ENCODE data around the gene JAG2. TPM values are rescaled to one million over a fixed set of nuclear protein-coding genes. Genes with fewer than 3 reads are reported as not detected.

JAG2 gene
- polyA plus RNA-seq (2011; rRNA removed): 0.17 and 0.22 TPM in 2 replicates
- polyA minus RNA-seq (2011; rRNA and poly(A)+ RNA removed): 0.22 and 0.92 TPM in 2 replicates

- no peak for TF ChIP-seq CTCF (IDR thresholded peaks at IDR 0.05; ENCODE audit: low read depth, low read length)
- ChIA-PET POLR2A (no interaction called here), CTCF (no interaction called here)
- H3K27me3 ChIP-seq (ENCODE audit: control insufficient read depth, insufficient read depth, low read length): peaks cover 38% of the 10 kb centered on the region
- no peak within 1 kb of the TSS for H3K27ac ChIP-seq (ENCODE audit: low read depth, low read length)
- no peaks in the 10 kb centered on the region; the same call in 1 of the 2 replicates for H3K9me3 ChIP-seq (ENCODE audit: control insufficient read depth, insufficient read depth, low read length)
- H3K4me3 ChIP-seq (ENCODE audit: low read depth, low read length): no peak within 1 kb of the TSS; the same call in 1 of the 2 replicates
- DNase-seq (ENCODE audit: low read depth, low spot score): no peak
These were observed at the start of gene JAG2 for GRCh38 chr14:105168496-105168978. Gene JAG2 (minus strand): TSS chr14:105168776. CDS start chr14:105168420, 356 bp downstream.

GRCh38 chr14:105217774-105218173 is 49.2 kb upstream of the JAG2 start:
- Histone ChIP-seq H3K27ac (ENCODE audit: low read depth, low read length) (no peak overlapping the region), H3K9me3 (ENCODE audit: control insufficient read depth, insufficient read depth, low read length) (peaks cover 3% of the 10 kb centered on the region; the same call in 1 of the 2 replicates), H3K4me3 (ENCODE audit: low read depth, low read length) (no peak overlapping the region), H3K27me3 (ENCODE audit: control insufficient read depth, insufficient read depth, low read length) (no peaks in the 10 kb centered on the region)
- no peak for TF ChIP-seq CTCF (IDR thresholded peaks at IDR 0.05; ENCODE audit: low read depth, low read length)
- DNase-seq (ENCODE audit: low read depth, low spot score): no peak
- CTCF ChIA-PET: no interaction called here
- POLR2A ChIA-PET: no interaction called here

GRCh38 chr14:105216490-105217247 is 48.1 kb upstream of the JAG2 start:
- ChIA-PET POLR2A (no interaction called here), CTCF (no interaction called here)
- Histone ChIP-seq H3K9me3 (ENCODE audit: control insufficient read depth, insufficient read depth, low read length) (peaks cover 3% of the 10 kb centered on the region; the same call in 1 of the 2 replicates), H3K4me3 (ENCODE audit: low read depth, low read length) (no peak overlapping the region), H3K27me3 (ENCODE audit: control insufficient read depth, insufficient read depth, low read length) (no peaks in the 10 kb centered on the region), H3K27ac (ENCODE audit: low read depth, low read length) (no peak overlapping the region)
- DNase-seq (ENCODE audit: low read depth, low spot score): no peak
- TF ChIP-seq CTCF (IDR thresholded peaks at IDR 0.05; ENCODE audit: low read depth, low read length): no peak

GRCh38 chr14:105215602-105216001 is 47.0 kb upstream of the JAG2 start:
- no peak overlapping the region for H3K4me3 ChIP-seq (ENCODE audit: low read depth, low read length)
- no peak for DNase-seq (ENCODE audit: low read depth, low spot score)
- no peaks in the 10 kb centered on the region for H3K27me3 ChIP-seq (ENCODE audit: control insufficient read depth, insufficient read depth, low read length)
- ChIA-PET POLR2A (no interaction called here), CTCF (no interaction called here)
- no peak overlapping the region for H3K27ac ChIP-seq (ENCODE audit: low read depth, low read length)
- H3K9me3 ChIP-seq (ENCODE audit: control insufficient read depth, insufficient read depth, low read length): peaks cover 3% of the 10 kb centered on the region; the same call in 1 of the 2 replicates
- TF ChIP-seq CTCF (IDR thresholded peaks at IDR 0.05; ENCODE audit: low read depth, low read length): no peak

- TF ChIP-seq CTCF (IDR thresholded peaks at IDR 0.05; ENCODE audit: low read depth, low read length): no peak
- CTCF ChIA-PET: no interaction called here
- DNase-seq (ENCODE audit: low read depth, low spot score): no peak
- H3K27me3 ChIP-seq (ENCODE audit: control insufficient read depth, insufficient read depth, low read length): no peaks in the 10 kb centered on the region
- peaks cover 3% of the 10 kb centered on the region; the same call in 1 of the 2 replicates for H3K9me3 ChIP-seq (ENCODE audit: control insufficient read depth, insufficient read depth, low read length)
- no peak overlapping the region for H3K27ac ChIP-seq (ENCODE audit: low read depth, low read length)
- POLR2A ChIA-PET: interaction anchor here (0.7 kb wide), 1 partner anchor 18 kb away, joined by 4 read pairs; no protein-coding TSS in a partner anchor
- no peak overlapping the region for H3K4me3 ChIP-seq (ENCODE audit: low read depth, low read length)
These were observed 45.8 kb upstream of the JAG2 start for GRCh38 chr14:105214324-105214915.
